Adrenal gland (tissue), 5 donors: ENCODE measurements around the gene RBM17.

ENCODE experiments used
- POLR2A ChIP-seq, 2 donors: fragments of 450-650 bp; IDR thresholded peaks; one replicate each; pipeline ENCODE4 v1.6.1; 2017; ENCODE audit warnings: antibody characterized with exemption in 2 of 2, mild to moderate bottlenecking in 2 of 2, moderate library complexity in 1 of 2
- TF ChIP-seq, protein P1 (sequence below), 6 experiments: fragments of 450-650 bp in 4 of 6; fragments of 200-600 bp in 2 of 6; sonication (generic) in 1 of 6; IDR thresholded peaks; 1 replicate in 5 of 6; 2 replicates in 1 of 6; pipeline versions ENCODE4 v1.5.1 to v1.8.0; 2016 to 2021; ENCODE audit warnings: antibody characterized with exemption in 6 of 6, mild to moderate bottlenecking in 2 of 6, moderate library complexity in 1 of 6
- donor health status: DM: no; HTN: no; CAD: no.

DNA sequence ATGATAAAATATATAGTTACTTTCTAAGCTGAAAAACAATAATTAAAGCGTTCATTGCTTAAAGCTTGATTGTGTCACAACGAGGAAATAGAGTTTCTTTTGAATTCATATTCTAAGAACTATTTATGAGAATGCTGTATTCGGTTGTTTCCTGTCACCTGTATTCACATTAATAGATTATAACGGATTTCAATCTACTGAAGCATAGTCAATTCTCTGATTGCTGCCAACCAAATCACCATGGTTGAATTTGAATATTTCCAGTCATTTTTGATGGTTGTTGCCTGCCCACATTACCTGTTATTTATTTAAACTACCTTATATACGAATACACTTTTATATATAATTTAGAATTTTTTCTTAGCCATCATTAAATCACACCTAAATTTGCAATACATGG lies 48.6 kb upstream of the RBM17 start:
- TF ChIP-seq, protein P1, sequence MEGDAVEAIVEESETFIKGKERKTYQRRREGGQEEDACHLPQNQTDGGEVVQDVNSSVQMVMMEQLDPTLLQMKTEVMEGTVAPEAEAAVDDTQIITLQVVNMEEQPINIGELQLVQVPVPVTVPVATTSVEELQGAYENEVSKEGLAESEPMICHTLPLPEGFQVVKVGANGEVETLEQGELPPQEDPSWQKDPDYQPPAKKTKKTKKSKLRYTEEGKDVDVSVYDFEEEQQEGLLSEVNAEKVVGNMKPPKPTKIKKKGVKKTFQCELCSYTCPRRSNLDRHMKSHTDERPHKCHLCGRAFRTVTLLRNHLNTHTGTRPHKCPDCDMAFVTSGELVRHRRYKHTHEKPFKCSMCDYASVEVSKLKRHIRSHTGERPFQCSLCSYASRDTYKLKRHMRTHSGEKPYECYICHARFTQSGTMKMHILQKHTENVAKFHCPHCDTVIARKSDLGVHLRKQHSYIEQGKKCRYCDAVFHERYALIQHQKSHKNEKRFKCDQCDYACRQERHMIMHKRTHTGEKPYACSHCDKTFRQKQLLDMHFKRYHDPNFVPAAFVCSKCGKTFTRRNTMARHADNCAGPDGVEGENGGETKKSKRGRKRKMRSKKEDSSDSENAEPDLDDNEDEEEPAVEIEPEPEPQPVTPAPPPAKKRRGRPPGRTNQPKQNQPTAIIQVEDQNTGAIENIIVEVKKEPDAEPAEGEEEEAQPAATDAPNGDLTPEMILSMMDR (IDR thresholded peaks at IDR 0.05) = no peak
- no peak for TF ChIP-seq POLR2A (IDR thresholded peaks at IDR 0.05)
